ENCODE measurements around the gene CTSF. TPM values are rescaled to one million over a fixed set of nuclear protein-coding genes. Genes with fewer than 3 reads are reported as not detected.

CTSF gene
- total RNA-seq (2022; extraction: Qiagen RNA extraction) = 28.4 to 36.1 TPM (median 31.4 TPM) in 5 replicates

DNA sequence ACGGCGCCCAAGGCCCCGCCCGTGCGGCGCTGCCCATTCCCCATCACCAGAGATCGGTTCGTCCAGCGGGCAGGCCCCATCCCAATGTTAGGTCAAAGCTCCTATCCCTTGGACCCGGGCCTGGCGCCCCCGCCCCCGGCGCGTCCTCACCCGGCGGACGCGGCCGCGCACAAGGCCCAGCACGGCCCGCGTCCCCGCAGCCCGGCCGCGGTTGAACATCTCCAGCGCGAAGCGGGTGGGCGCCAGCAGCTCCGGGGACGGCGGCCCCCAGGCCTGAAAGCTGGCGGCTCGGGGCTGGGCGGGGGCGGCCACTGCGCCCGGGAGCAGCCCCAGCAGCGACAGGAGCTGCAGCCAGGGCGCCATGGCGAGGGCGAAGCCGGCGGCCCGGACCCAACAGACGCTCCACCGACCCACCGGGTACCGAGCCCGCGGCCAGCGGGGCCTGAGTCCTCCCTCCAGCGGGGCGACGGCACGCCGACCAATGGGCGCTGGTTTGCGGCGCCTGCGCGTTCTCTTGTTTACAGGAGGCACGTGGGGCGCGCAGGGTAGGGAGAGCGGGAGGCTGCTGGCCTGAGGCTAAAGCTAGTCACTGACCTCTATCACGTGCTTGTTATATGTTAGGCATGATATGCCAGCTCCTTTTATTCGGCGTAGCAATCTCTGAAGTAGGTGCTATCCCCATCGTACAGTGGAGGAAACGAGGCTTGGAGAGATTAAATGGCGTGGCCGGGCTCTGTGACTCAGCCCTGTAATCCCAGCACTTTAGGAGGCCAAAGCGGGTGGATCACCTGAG is at the start of gene CTSF:
TSS of gene CTSF (minus strand) at position 483 of the 793 bp plus-strand sequence. CDS start at position 363, 120 bp downstream.

DNA sequence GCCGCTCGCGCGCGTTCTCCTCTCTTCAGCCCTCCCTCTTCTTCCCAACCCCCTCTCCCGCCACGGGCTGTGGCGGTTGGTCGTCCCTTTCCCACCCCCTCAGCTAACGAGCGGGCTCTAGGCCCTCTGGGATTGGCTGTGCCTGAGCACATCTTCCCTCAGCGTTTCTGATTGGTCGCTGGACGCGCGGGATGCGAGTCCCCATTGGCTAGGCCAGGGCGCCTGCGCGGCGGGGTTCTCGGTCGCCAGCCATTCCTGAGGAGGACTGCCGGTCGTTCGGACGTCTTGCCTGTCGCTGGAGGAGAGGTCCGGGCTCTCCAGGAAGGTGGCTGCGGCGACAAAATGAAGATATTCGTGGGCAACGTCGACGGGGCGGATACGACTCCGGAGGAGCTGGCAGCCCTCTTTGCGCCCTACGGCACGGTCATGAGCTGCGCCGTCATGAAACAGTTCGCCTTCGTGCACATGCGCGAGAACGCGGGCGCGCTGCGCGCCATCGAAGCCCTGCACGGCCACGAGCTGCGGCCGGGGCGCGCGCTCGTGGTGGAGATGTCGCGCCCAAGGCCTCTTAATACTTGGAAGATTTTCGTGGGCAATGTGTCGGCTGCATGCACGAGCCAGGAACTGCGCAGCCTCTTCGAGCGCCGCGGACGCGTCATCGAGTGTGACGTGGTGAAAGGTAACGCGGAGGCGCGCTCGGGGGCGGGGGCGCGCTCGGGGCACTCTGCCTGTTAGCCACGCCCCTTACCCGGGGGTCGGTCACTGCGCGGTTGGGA is 48.2 kb upstream of the CTSF start, which contains the start of gene RBM14:
TSS of gene RBM14 (plus strand) at position 252 of the 776 bp plus-strand sequence. CDS start at position 343, 91 bp downstream.

DNA sequence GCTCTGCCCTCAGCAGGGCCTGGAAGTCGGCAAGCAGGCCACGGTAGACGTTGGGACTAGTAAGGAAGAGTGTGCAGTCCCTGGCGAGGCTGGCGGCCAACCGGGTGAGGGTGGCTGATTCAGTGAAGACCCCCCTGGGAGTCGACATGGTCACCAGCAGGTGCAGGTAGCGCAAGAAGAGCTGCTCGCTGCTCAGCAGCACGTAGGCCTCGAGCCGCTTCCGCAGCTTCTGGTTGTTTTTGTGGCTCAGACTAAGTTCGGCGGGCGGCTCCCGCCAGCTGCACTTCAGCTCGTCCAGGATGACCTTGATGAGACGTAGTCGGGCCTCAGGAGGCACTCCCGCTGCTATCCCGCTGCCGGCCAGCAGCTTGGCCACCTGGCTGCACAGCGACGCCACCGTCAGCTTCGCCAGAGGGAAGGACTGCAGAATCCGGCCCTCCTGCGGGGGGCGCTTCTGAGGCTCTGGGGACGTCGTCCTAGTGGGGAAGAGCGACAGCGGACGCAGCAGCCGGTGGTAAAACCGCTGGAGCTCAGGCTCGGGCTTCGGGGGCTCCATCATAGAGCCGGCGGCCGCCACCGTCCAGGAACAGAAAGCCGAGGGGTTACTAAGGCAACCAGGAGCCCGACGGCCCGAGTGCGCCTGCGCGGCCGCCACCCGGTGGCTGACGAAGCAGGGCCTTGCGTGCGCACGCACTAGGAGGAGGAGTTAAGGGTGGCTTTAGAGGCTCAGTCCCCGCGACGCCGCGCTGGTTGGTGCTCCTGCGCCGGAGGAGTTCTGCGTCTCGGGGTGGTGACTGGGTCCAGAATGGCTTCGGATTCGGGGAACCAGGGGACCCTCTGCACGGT is 24.3 kb upstream of the CTSF start, which contains the start of the genes CCDC87 and CCS:
TSS of gene CCDC87 (minus strand) at position 607 of the 846 bp plus-strand sequence. CDS start at position 559, 48 bp downstream.
TSS of gene CCS (plus strand) at position 729 of the 846 bp plus-strand sequence. CDS start at position 806, 77 bp downstream.

GRCh38 chr11:66546368-66546965 is 21.9 kb downstream of the CTSF start, which contains the start of gene ACTN3:
Gene ACTN3, plus strand, starts transcription at chr11:66546903. Its CDS starts 35 bp downstream, at chr11:66546938.

DNA sequence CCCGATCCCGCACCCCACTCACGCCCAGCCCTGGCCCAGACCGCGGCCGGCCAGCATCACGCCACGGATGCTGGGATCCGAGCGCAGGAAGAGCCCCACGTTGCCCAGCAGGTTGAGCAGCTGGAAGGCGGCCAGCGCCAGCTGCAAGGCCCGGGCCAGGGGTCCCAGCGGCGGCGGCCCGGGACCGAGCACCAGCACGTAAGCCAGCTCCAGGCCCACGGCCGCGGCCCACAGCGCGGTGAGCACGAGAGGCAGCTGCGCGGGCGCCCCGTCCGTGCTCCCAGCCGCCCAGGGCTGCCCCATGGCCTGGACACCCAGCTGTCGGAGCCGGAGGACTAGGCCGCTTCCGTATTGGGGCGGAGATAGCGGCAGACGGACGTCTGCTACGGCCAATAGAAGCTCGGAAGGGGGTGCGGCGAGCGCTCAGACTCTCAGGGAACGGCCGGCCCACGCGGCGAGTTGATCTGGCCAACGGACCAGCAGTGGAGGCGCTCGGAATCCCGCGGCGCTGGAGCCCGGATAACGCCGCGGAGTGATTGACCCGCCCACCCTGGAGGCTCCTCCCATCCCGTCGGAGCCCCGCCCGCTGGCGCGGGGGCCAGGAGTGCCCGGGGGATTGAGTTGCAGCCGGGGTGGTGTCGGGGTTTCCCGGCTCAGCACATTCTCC is 22.6 kb downstream of the CTSF start, which contains the start of gene ZDHHC24:
TSS of gene ZDHHC24 (minus strand) at position 348 of the 667 bp plus-strand sequence. CDS start at position 303, 45 bp downstream.

Other genes with a start within 250 kb of the CTSF start
- 20.7 to 33.8 TPM (median 31.2 TPM) in 5 replicates for gene RIN1, start 232.2 kb downstream of the CTSF start, total RNA-seq (2022; extraction: Qiagen RNA extraction)
- 76.8 to 96.5 TPM (median 84.8 TPM) in 5 replicates for gene BRMS1, start 223.5 kb downstream of the CTSF start, total RNA-seq (2022; extraction: Qiagen RNA extraction)
- gene B4GAT1, start 221.0 kb downstream of the CTSF start, total RNA-seq (2022; extraction: Qiagen RNA extraction) = 13.4 to 15.6 TPM (median 14.6 TPM) in 5 replicates
- 6.1 to 9.8 TPM (median 9.1 TPM) in 5 replicates for gene SLC29A2, start 196.8 kb downstream of the CTSF start, total RNA-seq (2022; extraction: Qiagen RNA extraction)
- 0.03 TPM in 1 of 5 replicates, not detected in the others for gene NPAS4, start 147.6 kb downstream of the CTSF start, total RNA-seq (2022; extraction: Qiagen RNA extraction)
- gene MRPL11, start 129.8 kb downstream of the CTSF start, total RNA-seq (2022; extraction: Qiagen RNA extraction) = 96.3 to 115 TPM (median 107 TPM) in 5 replicates
- gene PELI3, start 101.7 kb downstream of the CTSF start, total RNA-seq (2022; extraction: Qiagen RNA extraction) = 3.4 to 5.2 TPM (median 4.5 TPM) in 5 replicates
- gene DPP3, start 88.2 kb downstream of the CTSF start, total RNA-seq (2022; extraction: Qiagen RNA extraction) = 48.9 to 58.4 TPM (median 56.0 TPM) in 5 replicates
- 6.1 to 10.0 TPM (median 9.4 TPM) in 5 replicates for gene BBS1, start 58.0 kb downstream of the CTSF start, total RNA-seq (2022; extraction: Qiagen RNA extraction)
- 7.1 to 14.1 TPM (median 13.2 TPM) in 5 replicates for gene ZDHHC24, start 22.6 kb downstream of the CTSF start, total RNA-seq (2022; extraction: Qiagen RNA extraction)
- 0.04 to 0.06 TPM (median 0.04 TPM) in 4 of 5 replicates, not detected in the other for gene ACTN3, start 21.7 kb downstream of the CTSF start, total RNA-seq (2022; extraction: Qiagen RNA extraction)
- gene CCDC87, start 24.5 kb upstream of the CTSF start, total RNA-seq (2022; extraction: Qiagen RNA extraction) = 0.39 to 0.75 TPM (median 0.55 TPM) in 5 replicates
- gene CCS, start 24.6 kb upstream of the CTSF start, total RNA-seq (2022; extraction: Qiagen RNA extraction) = 24.4 to 32.1 TPM (median 27.6 TPM) in 5 replicates
- 59.6 to 80.2 TPM (median 65.6 TPM) in 5 replicates for gene RBM14, start 48.0 kb upstream of the CTSF start, total RNA-seq (2022; extraction: Qiagen RNA extraction)
- 130 to 150 TPM (median 140 TPM) in 5 replicates for gene RBM4, start 70.1 kb upstream of the CTSF start, total RNA-seq (2022; extraction: Qiagen RNA extraction)
- 16.0 to 22.0 TPM (median 18.6 TPM) in 5 replicates for gene RBM4B, start 109.3 kb upstream of the CTSF start, total RNA-seq (2022; extraction: Qiagen RNA extraction)
- gene SPTBN2, start 160.6 kb upstream of the CTSF start, total RNA-seq (2022; extraction: Qiagen RNA extraction) = 6.7 to 10.6 TPM (median 9.9 TPM) in 5 replicates

Data from A549 treated with dexamethasone at 1 μM for 4 hours (cell line).